Sigmoid colon (tissue), 7 donors: Measurements from ENCODE around the gene UGT2B17. TPM values are rescaled to one million over a fixed set of nuclear protein-coding genes. Genes with fewer than 3 reads are reported as not detected.

Source experiments
- DNase-seq: peaks from one replicate; pipeline ENCODE4 v3.0.0-alpha.2; 2019
- H3K27ac ChIP-seq, 4 donors: fragments of 200-600 bp; sonication (generic); one replicate each; pipeline ENCODE4 v1.5.1; 2016 to 2019; ENCODE audit warnings: mild to moderate bottlenecking in 1 of 4
- H3K27me3 ChIP-seq, 3 donors: fragments of 200-600 bp; sonication (generic); one replicate each; pipeline ENCODE4 v1.5.1; 2019; ENCODE audit warnings: mild to moderate bottlenecking in 1 of 3
- H3K36me3 ChIP-seq, 4 donors: fragments of 200-600 bp; sonication (generic); one replicate each; pipeline ENCODE4 v1.5.1; 2016 to 2019
- H3K4me1 ChIP-seq, 4 donors: fragments of 200-600 bp; sonication (generic); one replicate each; pipeline ENCODE4 v1.5.1; 2017 to 2019
- H3K4me3 ChIP-seq, 4 donors: fragments of 200-600 bp; sonication (generic); one replicate each; pipeline ENCODE4 v1.5.1; 2017 to 2019; ENCODE audit warnings: mild to moderate bottlenecking in 2 of 4, moderate library complexity in 1 of 4
- H3K9me3 ChIP-seq, 4 donors: fragments of 200-600 bp in 3 of 4; sonication (generic) in 3 of 4; one replicate each; pipeline versions ENCODE4 v1.5.1 to v1.6.1; 2013 to 2019
- CTCF ChIP-seq, 4 experiments: fragments of 450-650 bp in 3 of 4; fragments of 200-600 bp in 1 of 4; IDR thresholded peaks; one replicate each; pipeline ENCODE4 v1.5.1; 2016 to 2019; ENCODE audit warnings: antibody characterized with exemption in 4 of 4, mild to moderate bottlenecking in 3 of 4, moderate library complexity in 2 of 4
- EP300 ChIP-seq, 4 donors: sonication (generic); formaldehyde crosslinking; IDR thresholded peaks; one replicate each; pipeline ENCODE4 v1.6.1; 2017; ENCODE audit warnings: antibody characterized with exemption in 4 of 4
- POLR2A ChIP-seq, 2 donors: fragments of 450-650 bp; IDR thresholded peaks; one replicate each; pipeline ENCODE4 v1.6.1; 2016; ENCODE audit warnings: antibody characterized with exemption in 2 of 2, mild to moderate bottlenecking in 2 of 2, moderate library complexity in 2 of 2
- POLR2AphosphoS5 ChIP-seq, 4 donors: sonication (generic); formaldehyde crosslinking; IDR thresholded peaks; one replicate each; pipeline ENCODE4 v1.6.1; 2017; ENCODE audit warnings: antibody characterized with exemption in 4 of 4
- WGBS, 2 donors: extraction: QIAGEN DNeasy Blood & Tissue Kit; methylation state at CpG; one replicate each; pipeline ENCODE4 v1.1.7; 2013; 5-methylcytosine and 5-hydroxymethylcytosine counted together
- intact Hi-C: fragments of 100-400 bp; cut with DNase I; formaldehyde crosslinking; loops from one replicate; pipeline ENCODE4 v1.15.1; 2023
- polyA plus RNA-seq, 3 donors: library from polyadenylated mRNA; stranded (reverse); fragments of 200-250 nt; gene quantifications; one replicate each; pipeline ENCODE4 v1.2.3, GENCODE V29; 2013
- total RNA-seq, 4 donors: library from RNA; depleted of rRNA; stranded (reverse); fragments of >200 nt; gene quantifications; one replicate each; pipeline ENCODE4 v1.1.0, GENCODE V29; 2016
- donor health status: healthy with polysubstance abuse.
- donor health status: Bipolar disorder and iron deficiency.
- donor health status: healthy.

UGT2B17 gene
- total and polyA plus RNA-seq, 7 donors = 1.1 to 376 (median 83.5) TPM; not detected in 4

- Histone ChIP-seq H3K4me3 (no peak overlapping the region), H3K4me1 (no peaks in the 10 kb centered on the region), H3K9me3 (no peaks in the 10 kb centered on the region), H3K36me3 (no peaks in the 10 kb centered on the region), H3K27ac (no peak overlapping the region), H3K27me3 (no peaks in the 10 kb centered on the region)
- DNase-seq = no peak
- TF ChIP-seq POLR2A (IDR thresholded peaks at IDR 0.05) (no peak), CTCF (IDR thresholded peaks at IDR 0.05) (no peak), EP300 (IDR thresholded peaks at IDR 0.05) (no peak), POLR2AphosphoS5 (IDR thresholded peaks at IDR 0.05) (no peak)
- 13 to 46% methylated on average over 4 of the region's 4 CpGs for WGBS, 2 donors
- intact Hi-C loops = no loop called here
Measured at GRCh38 chr4:68499021-68499420, 77.1 kb downstream of the UGT2B17 start.

- Histone ChIP-seq H3K4me1 (no peaks in the 10 kb centered on the region), H3K4me3 (no peak overlapping the region), H3K36me3 (no peaks in the 10 kb centered on the region), H3K9me3 (no peaks in the 10 kb centered on the region), H3K27ac (no peak overlapping the region), H3K27me3 (no peaks in the 10 kb centered on the region)
- no peak for TF ChIP-seq EP300 (IDR thresholded peaks at IDR 0.05)
- peak; percentile 14 to 84 (median 54) for TF ChIP-seq CTCF (IDR thresholded peaks at IDR 0.05)
- TF ChIP-seq POLR2AphosphoS5 (IDR thresholded peaks at IDR 0.05) = no peak
- WGBS, 2 donors = 7 to 18% methylated on average over 5 of the region's 5 CpGs
- no peak for DNase-seq
- intact Hi-C loops = loop anchor here (1.0 kb wide), 1 partner anchor 672 kb away; no protein-coding TSS in a partner anchor
Measured at GRCh38 chr4:68498413-68499007, 77.6 kb downstream of the UGT2B17 start.

- no peaks in the 10 kb centered on the region for H3K36me3 ChIP-seq
- TF ChIP-seq CTCF (IDR thresholded peaks at IDR 0.05) = no peak
- no peak for TF ChIP-seq POLR2A (IDR thresholded peaks at IDR 0.05)
- no peak for TF ChIP-seq POLR2AphosphoS5 (IDR thresholded peaks at IDR 0.05)
- TF ChIP-seq EP300 (IDR thresholded peaks at IDR 0.05) = no peak
- DNase-seq = no peak
- intact Hi-C loops = no loop called here
- WGBS, 2 donors = 22 to 57% methylated on average over 1 of the region's 1 CpG
- H3K9me3 ChIP-seq = no peaks in the 10 kb centered on the region
- H3K4me1 ChIP-seq = no peaks in the 10 kb centered on the region
- H3K4me3 ChIP-seq = no peak overlapping the region
- no peaks in the 10 kb centered on the region for H3K27me3 ChIP-seq
- no peak overlapping the region for H3K27ac ChIP-seq
Measured at GRCh38 chr4:68494688-68495087, 81.4 kb downstream of the UGT2B17 start.

GRCh38 chr4:68490826-68491457 lies 85.2 kb downstream of the UGT2B17 start:
- TF ChIP-seq CTCF (IDR thresholded peaks at IDR 0.05) (no peak), POLR2AphosphoS5 (IDR thresholded peaks at IDR 0.05) (no peak), POLR2A (IDR thresholded peaks at IDR 0.05) (no peak), EP300 (IDR thresholded peaks at IDR 0.05) (no peak)
- no peaks in the 10 kb centered on the region for H3K36me3 ChIP-seq
- no peaks in the 10 kb centered on the region for H3K4me1 ChIP-seq
- WGBS, 2 donors = 93 to 94% methylated on average over 6 of the region's 6 CpGs
- H3K9me3 ChIP-seq = no peaks in the 10 kb centered on the region
- H3K27me3 ChIP-seq = no peaks in the 10 kb centered on the region
- H3K4me3 ChIP-seq = no peak overlapping the region
- intact Hi-C loops = no loop called here
- no peak for DNase-seq
- no peak overlapping the region for H3K27ac ChIP-seq
